Endodermal cell (in vitro differentiated cells): ENCODE measurements around the gene CD83. TPM values are rescaled to one million over a fixed set of nuclear protein-coding genes. Genes with fewer than 3 reads are reported as not detected.
A peak's percentile ranks its signal among the peaks of the same experiment; 100 is the strongest.

Experiments
- DNase-seq: peaks from one replicate; pipeline ENCODE4 v3.0.0-alpha.2; 2017
- H3K27ac ChIP-seq: 2 replicates; pipeline ENCODE4 v1.5.1; 2013; ENCODE audit warnings: mild to moderate bottlenecking, low read depth, low read length, moderate library complexity
- H3K27me3 ChIP-seq: 2 replicates; pipeline ENCODE4 v1.6.1; 2013; ENCODE audit warnings: mild to moderate bottlenecking, low read length, moderate library complexity; ENCODE audit not compliant: insufficient read depth, control insufficient read depth, poor library complexity, severe bottlenecking
- H3K36me3 ChIP-seq: 2 replicates; pipeline ENCODE4 v1.7.0; 2013; ENCODE audit warnings: mild to moderate bottlenecking, low read length, moderate library complexity; ENCODE audit not compliant: control insufficient read depth, insufficient read depth
- H3K4me1 ChIP-seq: one replicate; pipeline ENCODE4 v1.7.0; 2013; ENCODE audit warnings: low read length; ENCODE audit not compliant: control insufficient read depth, insufficient read depth
- H3K4me3 ChIP-seq: 2 replicates; pipeline ENCODE4 v1.5.1; 2013; ENCODE audit warnings: mild to moderate bottlenecking, low read length, moderate library complexity
- H3K9ac ChIP-seq: 2 replicates; pipeline ENCODE4 v1.6.1; 2013; ENCODE audit warnings: mild to moderate bottlenecking, low read length, moderate library complexity; ENCODE audit not compliant: poor library complexity, severe bottlenecking; ENCODE audit errors: extremely low read depth
- H3K9me3 ChIP-seq: 2 replicates; pipeline ENCODE4 v1.6.1; 2013; ENCODE audit warnings: mild to moderate bottlenecking, low read length, moderate library complexity; ENCODE audit not compliant: control insufficient read depth
- H3K27ac Mint-ChIP-seq: 2 replicates; pipeline ENCODE4 v1.8.0; 2020; ENCODE audit warnings: mixed read lengths
- H3K27me3 Mint-ChIP-seq: 2 replicates; pipeline ENCODE4 v1.8.0; 2021; ENCODE audit warnings: mild to moderate bottlenecking, mixed read lengths; ENCODE audit not compliant: insufficient read depth
- H3K36me3 Mint-ChIP-seq: 2 replicates; pipeline ENCODE4 v1.8.0; 2020; ENCODE audit warnings: low read depth, mixed read lengths
- H3K4me1 Mint-ChIP-seq: 2 replicates; pipeline ENCODE4 v1.8.0; 2020; ENCODE audit warnings: mixed read lengths
- H3K4me3 Mint-ChIP-seq: 2 replicates; pipeline ENCODE4 v1.8.0; 2020; ENCODE audit warnings: mild to moderate bottlenecking, moderate library complexity, mixed read lengths
- H3K9me3 Mint-ChIP-seq: 2 replicates; pipeline ENCODE4 v1.8.0; 2020; ENCODE audit warnings: mild to moderate bottlenecking, mixed read lengths
- CTCF ChIP-seq: fragments of 200-600 bp; sonication (generic); conservative IDR thresholded peaks from 2 replicates; pipeline ENCODE4 v1.5.0; 2021; ENCODE audit warnings: antibody characterized with exemption, mild to moderate bottlenecking
- WGBS, 2 experiments: methylation state at CpG; one replicate each; pipeline versions ENCODE4 v1.1.5 to v1.1.7; 2013; ENCODE audit warnings: missing lambda C conversion rate in 2 of 2, mixed read lengths in 1 of 2; ENCODE audit not compliant: insufficient coverage in 1 of 2, insufficient read length in 1 of 2; 5-methylcytosine and 5-hydroxymethylcytosine counted together
- total RNA-seq, 2 donors: library from RNA; stranded (reverse); fragmentation: NEBNext Ultra II Directional in 1 of 2; extraction: Animal tissue kit (Norgen Biotek cat#: 25700) in 1 of 2; gene quantifications; 2 replicates in 1 of 2; 3 replicates in 1 of 2; pipeline ENCODE4 v1.2.1, GENCODE V29; 2021

Gene CD83
- total RNA-seq, 2 donors from 2014 or later: 2.8 to 7.0 TPM

- Histone ChIP-seq H3K27ac (no peak overlapping the region), H3K4me3 (no peak overlapping the region), H3K9me3 (no peaks in the 10 kb centered on the region), H3K27me3 (no peaks in the 10 kb centered on the region), H3K9ac (no peak overlapping the region), H3K4me1 (no peaks in the 10 kb centered on the region), H3K36me3 (no peaks in the 10 kb centered on the region)
- 92% methylated on average over 4 of the region's 4 CpGs; no CpG with 5 or more reads in 1 of the 2 experiments for WGBS, 2 experiments
- Mint-ChIP-seq H3K4me1 (peaks cover 15% of the 10 kb centered on the region), H3K27me3 (peaks cover 7% of the 10 kb centered on the region), H3K27ac (no peak overlapping the region), H3K4me3 (no peak overlapping the region), H3K36me3 (no peaks in the 10 kb centered on the region), H3K9me3 (no peaks in the 10 kb centered on the region)
- DNase-seq: no peak
- TF ChIP-seq CTCF: no peak
Observed at GRCh38 chr6:14143305-14143704, 25.7 kb downstream of the CD83 start.

DNA sequence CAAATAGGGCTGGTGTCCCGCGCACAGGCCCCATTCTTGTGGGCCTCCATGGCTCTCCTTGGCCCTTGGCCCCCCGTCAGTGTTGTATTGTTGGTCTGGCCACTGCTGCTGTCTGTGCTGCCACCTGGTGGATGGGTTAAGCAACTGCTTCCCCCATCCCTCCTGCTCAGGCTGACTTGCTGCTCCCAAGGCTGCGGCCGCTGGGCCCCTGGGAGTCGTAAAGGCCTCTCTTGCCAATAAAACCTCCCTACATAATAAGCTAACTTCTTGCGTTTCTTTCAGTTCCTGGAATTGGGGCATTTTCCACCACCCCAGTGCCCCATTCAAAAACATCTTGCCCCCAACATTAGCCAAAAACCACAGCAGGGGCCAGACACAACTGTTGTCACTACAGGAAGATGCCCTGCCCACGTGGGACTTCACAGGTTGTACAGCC lies 27.1 kb downstream of the CD83 start:
- peaks cover 7% of the 10 kb centered on the region for H3K27me3 Mint-ChIP-seq
- peak; percentile 96 for DNase-seq
- peak; percentile 97 for TF ChIP-seq CTCF
- no peaks in the 10 kb centered on the region for H3K9me3 ChIP-seq
- no peaks in the 10 kb centered on the region for H3K9me3 Mint-ChIP-seq
- no peaks in the 10 kb centered on the region for H3K4me1 ChIP-seq
- no peak overlapping the region for H3K4me3 Mint-ChIP-seq
- H3K36me3 ChIP-seq: no peaks in the 10 kb centered on the region
- H3K36me3 Mint-ChIP-seq: no peaks in the 10 kb centered on the region
- no peaks in the 10 kb centered on the region for H3K27me3 ChIP-seq
- H3K27ac Mint-ChIP-seq: no peak overlapping the region
- H3K27ac ChIP-seq: no peak overlapping the region
- 47 to 50% methylated on average over 4 to 8 of the region's 8 CpGs for WGBS, 2 experiments
- no peak overlapping the region for H3K4me3 ChIP-seq
- peaks cover 18% of the 10 kb centered on the region for H3K4me1 Mint-ChIP-seq
- H3K9ac ChIP-seq: no peak overlapping the region

GRCh38 chr6:14146506-14147096 lies 29.0 kb downstream of the CD83 start:
- Histone ChIP-seq H3K27ac (no peak overlapping the region), H3K9ac (no peak overlapping the region), H3K27me3 (no peaks in the 10 kb centered on the region), H3K4me1 (no peaks in the 10 kb centered on the region), H3K36me3 (no peaks in the 10 kb centered on the region), H3K4me3 (no peak overlapping the region), H3K9me3 (no peaks in the 10 kb centered on the region)
- Mint-ChIP-seq H3K27ac (no peak overlapping the region), H3K4me1 (peaks cover 15% of the 10 kb centered on the region), H3K36me3 (no peaks in the 10 kb centered on the region), H3K4me3 (no peak overlapping the region), H3K27me3 (peaks cover 7% of the 10 kb centered on the region), H3K9me3 (no peaks in the 10 kb centered on the region)
- no peak for DNase-seq
- no peak for TF ChIP-seq CTCF
- WGBS, 2 experiments: 91 to 92% methylated on average over 9 to 10 of the region's 10 CpGs
